Loucy (cell line): ENCODE results near the gene SGCA.

Experiments
- EZH2phosphoT487 ChIP-seq: fragments of 200-600 bp; IDR thresholded peaks from 2 replicates; pipeline ENCODE4 v1.6.1; 2018; ENCODE audit warnings: antibody characterized with exemption, mild to moderate bottlenecking, moderate library complexity, borderline replicate concordance
- TF ChIP-seq, protein P1 (sequence below): fragments of 200-600 bp; sonication (generic); conservative IDR thresholded peaks from 2 replicates; pipeline ENCODE4 v1.5.1; 2014; ENCODE audit warnings: mild to moderate bottlenecking, antibody characterized with exemption, low read length

DNA sequence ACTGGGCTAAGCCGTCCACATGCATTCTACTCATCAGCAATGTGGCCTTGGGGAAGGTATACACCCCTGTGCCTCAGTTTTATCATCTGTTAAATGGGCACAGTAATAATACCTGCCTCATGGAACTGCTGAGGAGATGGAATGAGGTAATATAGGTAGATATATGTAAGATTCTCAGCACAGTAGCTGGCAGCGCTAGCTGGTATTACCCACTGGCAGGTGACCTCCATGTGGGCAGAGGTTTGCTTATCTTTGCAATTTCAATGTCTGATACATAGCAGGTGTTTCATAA is 1.2 kb upstream of the SGCA start:
- TF ChIP-seq, protein P1, sequence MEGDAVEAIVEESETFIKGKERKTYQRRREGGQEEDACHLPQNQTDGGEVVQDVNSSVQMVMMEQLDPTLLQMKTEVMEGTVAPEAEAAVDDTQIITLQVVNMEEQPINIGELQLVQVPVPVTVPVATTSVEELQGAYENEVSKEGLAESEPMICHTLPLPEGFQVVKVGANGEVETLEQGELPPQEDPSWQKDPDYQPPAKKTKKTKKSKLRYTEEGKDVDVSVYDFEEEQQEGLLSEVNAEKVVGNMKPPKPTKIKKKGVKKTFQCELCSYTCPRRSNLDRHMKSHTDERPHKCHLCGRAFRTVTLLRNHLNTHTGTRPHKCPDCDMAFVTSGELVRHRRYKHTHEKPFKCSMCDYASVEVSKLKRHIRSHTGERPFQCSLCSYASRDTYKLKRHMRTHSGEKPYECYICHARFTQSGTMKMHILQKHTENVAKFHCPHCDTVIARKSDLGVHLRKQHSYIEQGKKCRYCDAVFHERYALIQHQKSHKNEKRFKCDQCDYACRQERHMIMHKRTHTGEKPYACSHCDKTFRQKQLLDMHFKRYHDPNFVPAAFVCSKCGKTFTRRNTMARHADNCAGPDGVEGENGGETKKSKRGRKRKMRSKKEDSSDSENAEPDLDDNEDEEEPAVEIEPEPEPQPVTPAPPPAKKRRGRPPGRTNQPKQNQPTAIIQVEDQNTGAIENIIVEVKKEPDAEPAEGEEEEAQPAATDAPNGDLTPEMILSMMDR = no peak
- TF ChIP-seq EZH2phosphoT487 = no peak
